ENCODE measurements around the gene ZBTB37. TPM values are rescaled to one million over a fixed set of nuclear protein-coding genes. Genes with fewer than 3 reads are reported as not detected.

The ZBTB37 gene
- total and polyA plus RNA-seq, 9 of the 15 experiments (the other 6 are each of a cell fraction or from before 2014, with no cell fraction given), result 1.3 to 13.9 (median 5.4) TPM

DNA sequence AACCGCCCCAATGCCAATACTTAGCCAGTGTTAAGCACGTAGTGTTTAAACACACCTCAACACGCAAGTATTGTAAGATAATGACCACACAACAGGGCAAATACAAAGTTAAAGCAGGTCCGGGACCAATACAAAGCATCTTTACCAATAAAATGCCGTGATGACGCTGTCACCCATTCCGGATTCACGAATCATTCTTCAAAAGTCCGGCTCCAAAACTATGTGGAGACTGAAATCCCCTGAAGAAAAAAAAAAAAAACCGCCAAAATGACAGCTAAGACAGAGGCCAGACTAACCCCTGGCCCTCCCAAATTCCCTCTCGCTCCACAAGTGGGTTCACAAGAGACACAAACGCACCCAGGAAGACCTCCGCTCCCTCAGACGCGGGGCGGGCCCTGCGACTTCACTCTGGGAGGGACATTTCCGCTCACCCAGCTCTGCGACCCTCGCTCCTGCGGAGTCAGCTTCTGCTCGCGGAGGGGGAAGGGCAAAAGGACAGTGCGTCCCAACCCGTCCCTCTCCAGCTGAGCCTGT, 44.3 kb upstream of the ZBTB37 start:
- BruUV-seq (replicated peaks), result TSS peak; percentile 60
- no peak for DNase-seq (ENCODE audit: extremely low read depth in 1 of 4, low spot score in 3 of 4)
- H4K20me1 ChIP-seq (replicated peaks; ENCODE audit: control insufficient read depth, insufficient read depth, low read length), result no peaks in the 10 kb centered on the region
- TF ChIP-seq, protein P1, sequence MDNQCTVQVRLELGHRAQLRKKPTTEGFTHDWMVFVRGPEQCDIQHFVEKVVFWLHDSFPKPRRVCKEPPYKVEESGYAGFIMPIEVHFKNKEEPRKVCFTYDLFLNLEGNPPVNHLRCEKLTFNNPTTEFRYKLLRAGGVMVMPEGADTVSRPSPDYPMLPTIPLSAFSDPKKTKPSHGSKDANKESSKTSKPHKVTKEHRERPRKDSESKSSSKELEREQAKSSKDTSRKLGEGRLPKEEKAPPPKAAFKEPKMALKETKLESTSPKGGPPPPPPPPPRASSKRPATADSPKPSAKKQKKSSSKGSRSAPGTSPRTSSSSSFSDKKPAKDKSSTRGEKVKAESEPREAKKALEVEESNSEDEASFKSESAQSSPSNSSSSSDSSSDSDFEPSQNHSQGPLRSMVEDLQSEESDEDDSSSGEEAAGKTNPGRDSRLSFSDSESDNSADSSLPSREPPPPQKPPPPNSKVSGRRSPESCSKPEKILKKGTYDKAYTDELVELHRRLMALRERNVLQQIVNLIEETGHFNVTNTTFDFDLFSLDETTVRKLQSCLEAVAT (IDR thresholded peaks at IDR 0.05), result 0 out of 4 replicates have a peak, but pooled peaks of 1 of the 2 experiments have one; percentile 12
- TF ChIP-seq, protein P2, sequence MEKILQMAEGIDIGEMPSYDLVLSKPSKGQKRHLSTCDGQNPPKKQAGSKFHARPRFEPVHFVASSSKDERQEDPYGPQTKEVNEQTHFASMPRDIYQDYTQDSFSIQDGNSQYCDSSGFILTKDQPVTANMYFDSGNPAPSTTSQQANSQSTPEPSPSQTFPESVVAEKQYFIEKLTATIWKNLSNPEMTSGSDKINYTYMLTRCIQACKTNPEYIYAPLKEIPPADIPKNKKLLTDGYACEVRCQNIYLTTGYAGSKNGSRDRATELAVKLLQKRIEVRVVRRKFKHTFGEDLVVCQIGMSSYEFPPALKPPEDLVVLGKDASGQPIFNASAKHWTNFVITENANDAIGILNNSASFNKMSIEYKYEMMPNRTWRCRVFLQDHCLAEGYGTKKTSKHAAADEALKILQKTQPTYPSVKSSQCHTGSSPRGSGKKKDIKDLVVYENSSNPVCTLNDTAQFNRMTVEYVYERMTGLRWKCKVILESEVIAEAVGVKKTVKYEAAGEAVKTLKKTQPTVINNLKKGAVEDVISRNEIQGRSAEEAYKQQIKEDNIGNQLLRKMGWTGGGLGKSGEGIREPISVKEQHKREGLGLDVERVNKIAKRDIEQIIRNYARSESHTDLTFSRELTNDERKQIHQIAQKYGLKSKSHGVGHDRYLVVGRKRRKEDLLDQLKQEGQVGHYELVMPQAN (IDR thresholded peaks at IDR 0.05; ENCODE audit: borderline replicate concordance), result peak; percentile 78
- TF ChIP-seq HDAC1 (IDR thresholded peaks at IDR 0.05), result peak in 1 of 2 experiments; percentile 86; a peak in 2 of 4 replicates
- peak in 1 of 2 experiments; percentile 87; a peak in 1 of 4 replicates for TF ChIP-seq SIN3A (IDR thresholded peaks at IDR 0.05; ENCODE audit: borderline replicate concordance in 2 of 2, control insufficient read depth in 1 of 2, low read depth in 2 of 2, low read length in 2 of 2)
- TF ChIP-seq PHF20 (IDR thresholded peaks at IDR 0.05; ENCODE audit: partially characterized antibody), result peak; percentile 31
- no peak for TF ChIP-seq STAG1 (CRISPR knock-in tag; IDR thresholded peaks at IDR 0.05; ENCODE audit: borderline replicate concordance)
- TF ChIP-seq, protein P3, sequence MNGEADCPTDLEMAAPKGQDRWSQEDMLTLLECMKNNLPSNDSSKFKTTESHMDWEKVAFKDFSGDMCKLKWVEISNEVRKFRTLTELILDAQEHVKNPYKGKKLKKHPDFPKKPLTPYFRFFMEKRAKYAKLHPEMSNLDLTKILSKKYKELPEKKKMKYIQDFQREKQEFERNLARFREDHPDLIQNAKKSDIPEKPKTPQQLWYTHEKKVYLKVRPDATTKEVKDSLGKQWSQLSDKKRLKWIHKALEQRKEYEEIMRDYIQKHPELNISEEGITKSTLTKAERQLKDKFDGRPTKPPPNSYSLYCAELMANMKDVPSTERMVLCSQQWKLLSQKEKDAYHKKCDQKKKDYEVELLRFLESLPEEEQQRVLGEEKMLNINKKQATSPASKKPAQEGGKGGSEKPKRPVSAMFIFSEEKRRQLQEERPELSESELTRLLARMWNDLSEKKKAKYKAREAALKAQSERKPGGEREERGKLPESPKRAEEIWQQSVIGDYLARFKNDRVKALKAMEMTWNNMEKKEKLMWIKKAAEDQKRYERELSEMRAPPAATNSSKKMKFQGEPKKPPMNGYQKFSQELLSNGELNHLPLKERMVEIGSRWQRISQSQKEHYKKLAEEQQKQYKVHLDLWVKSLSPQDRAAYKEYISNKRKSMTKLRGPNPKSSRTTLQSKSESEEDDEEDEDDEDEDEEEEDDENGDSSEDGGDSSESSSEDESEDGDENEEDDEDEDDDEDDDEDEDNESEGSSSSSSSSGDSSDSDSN (IDR thresholded peaks at IDR 0.05; ENCODE audit: borderline replicate concordance in 1 of 2, low read depth in 2 of 2, low read length in 2 of 2), result 0 out of 4 replicates have a peak, but pooled peaks of 1 of the 2 experiments have one; percentile 14
- TF ChIP-seq RBBP5 (IDR thresholded peaks at IDR 0.05; ENCODE audit: borderline replicate concordance, insufficient read depth, low read length, poor library complexity, severe bottlenecking), result peak; percentile 30
- TF ChIP-seq, protein P4, sequence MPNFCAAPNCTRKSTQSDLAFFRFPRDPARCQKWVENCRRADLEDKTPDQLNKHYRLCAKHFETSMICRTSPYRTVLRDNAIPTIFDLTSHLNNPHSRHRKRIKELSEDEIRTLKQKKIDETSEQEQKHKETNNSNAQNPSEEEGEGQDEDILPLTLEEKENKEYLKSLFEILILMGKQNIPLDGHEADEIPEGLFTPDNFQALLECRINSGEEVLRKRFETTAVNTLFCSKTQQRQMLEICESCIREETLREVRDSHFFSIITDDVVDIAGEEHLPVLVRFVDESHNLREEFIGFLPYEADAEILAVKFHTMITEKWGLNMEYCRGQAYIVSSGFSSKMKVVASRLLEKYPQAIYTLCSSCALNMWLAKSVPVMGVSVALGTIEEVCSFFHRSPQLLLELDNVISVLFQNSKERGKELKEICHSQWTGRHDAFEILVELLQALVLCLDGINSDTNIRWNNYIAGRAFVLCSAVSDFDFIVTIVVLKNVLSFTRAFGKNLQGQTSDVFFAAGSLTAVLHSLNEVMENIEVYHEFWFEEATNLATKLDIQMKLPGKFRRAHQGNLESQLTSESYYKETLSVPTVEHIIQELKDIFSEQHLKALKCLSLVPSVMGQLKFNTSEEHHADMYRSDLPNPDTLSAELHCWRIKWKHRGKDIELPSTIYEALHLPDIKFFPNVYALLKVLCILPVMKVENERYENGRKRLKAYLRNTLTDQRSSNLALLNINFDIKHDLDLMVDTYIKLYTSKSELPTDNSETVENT (CRISPR knock-in tag; IDR thresholded peaks at IDR 0.05), result peak; percentile 74
- TF ChIP-seq PHF8 (IDR thresholded peaks at IDR 0.05; ENCODE audit: borderline replicate concordance, low read length), result peak; percentile 63; the same call in 1 of the 2 replicates

More for the DNA sequence above, 44.3 kb upstream of the ZBTB37 start:
- in situ Hi-C loops (cut with MboI), result loop anchor here (10.0 to 25.0 kb wide), 2 partner anchors 389 to 913 kb away; no protein-coding TSS in a partner anchor
- Histone ChIP-seq H3K36me3 (ENCODE audit: control insufficient read depth, insufficient read depth, low read length) (peaks cover 51% of the 10 kb centered on the region), H3K9me1 (ENCODE audit: control insufficient read depth, insufficient read depth, low read length) (no peaks in the 10 kb centered on the region), H3K9ac (ENCODE audit: insufficient read depth in 1 of 2, low read depth in 2 of 2, low read length in 2 of 2) (peak overlapping the region; percentile 89 to 99), H3K4me1 (replicated peaks in 1 of 2; ENCODE audit: control insufficient read depth in 2 of 2, insufficient read depth in 2 of 2, low read length in 2 of 2) (peaks cover 11 to 14% of the 10 kb centered on the region in 2 experiments; a peak in 4 of 5 replicates), H3K79me2 (ENCODE audit: control insufficient read depth, insufficient read depth, low read length) (peaks cover 73% of the 10 kb centered on the region), H3K4me2 (ENCODE audit: insufficient read depth, low read length) (peak overlapping the region; percentile 85), H3K27me3 (ENCODE audit: control insufficient read depth in 2 of 2, insufficient read depth in 2 of 2, low read length in 2 of 2) (no peaks in the 10 kb centered on the region), H3K9me3 (replicated peaks; ENCODE audit: control insufficient read depth, insufficient read depth, low read depth, low read length) (no peaks in the 10 kb centered on the region), H3K27ac (ENCODE audit: extremely low read depth, low read depth, low read length) (peak overlapping the region; percentile 91), H3K4me3 (peak overlapping the region; percentile 56), H2AFZ (ENCODE audit: low read depth, low read length) (peak overlapping the region; percentile 96)
- FAIRE-seq, result no peak
- intact Hi-C loops (cut with micrococcal nuclease), result loop anchor here (1.0 to 10.0 kb wide), 6 partner anchors 44 to 347 kb away; partner anchors contain the start of genes KLHL20, PRDX6 and ZBTB37
- peak; percentile 65 for ATAC-seq
- POLR2A ChIA-PET, result interaction anchor here (0.5 to 3.7 kb wide), 31 partner anchors 9 to 1077 kb away, joined by 3 to 21 read pairs (median 4); partner anchors contain the start of genes GAS5, KLHL20, SLC9C2 and ZBTB37
- under 1% methylated on average over 25 of the region's 25 CpGs for WGBS (ENCODE audit: insufficient coverage, low coverage, missing lambda C conversion rate)
- CTCF ChIA-PET (ENCODE audit: low intra/inter-chr PET ratio), result interaction anchor here (0.9 to 2.9 kb wide), 3 partner anchors 393 to 1081 kb away, joined by 3 to 14 read pairs (median 13); no protein-coding TSS in a partner anchor

All from K562 (cell line).